ENCODE data around the gene GSN. TPM values are rescaled to one million over a fixed set of nuclear protein-coding genes. Genes with fewer than 3 reads are reported as not detected.

The GSN gene
- total RNA-seq, 1 experiment from 2014 or later: 278 TPM

GRCh38 chr9:121349009-121349408 lies 81.0 kb downstream of the GSN start:
- Histone ChIP-seq H3K27ac (ENCODE audit: low read length) (no peak overlapping the region), H3K4me3 (ENCODE audit: low read depth in 2 of 2, low read length in 2 of 2) (no peak overlapping the region), H3K27me3 (ENCODE audit: control insufficient read depth, insufficient read depth, low read length) (no peaks in the 10 kb centered on the region), H3K36me3 (ENCODE audit: control insufficient read depth, insufficient read depth, low read length) (peaks cover 17% of the 10 kb centered on the region), H3K9me3 (ENCODE audit: control insufficient read depth, insufficient read depth, low read depth, low read length) (no peaks in the 10 kb centered on the region), H3K4me1 (ENCODE audit: control insufficient read depth, insufficient read depth, low read length) (no peaks in the 10 kb centered on the region; the same call in 1 of the 2 replicates)
- POLR2A ChIA-PET: no interaction called here
- in situ Hi-C loops (cut with HindIII; ENCODE audit: low pct_unique_long_range_greater_than_20kb, low sequenced_read_pairs) (no loop called here), intact Hi-C loops (cut with micrococcal nuclease; ENCODE audit: unreplicated experiment) (no loop called here)
- ATAC-seq (no peak), DNase-seq (ENCODE audit: low read depth, low spot score) (no peak)
- BruUV-seq (replicated peaks): no TSS peak
- TF ChIP-seq REST (IDR thresholded peaks at IDR 0.05; ENCODE audit: insufficient read depth in 1 of 2, low read depth in 2 of 2, low read length in 1 of 2) (no peak), SIN3A (IDR thresholded peaks at IDR 0.05; ENCODE audit: borderline replicate concordance, insufficient read depth, low read depth, low read length) (no peak), TCF7L2 (IDR thresholded peaks at IDR 0.05; ENCODE audit: low read depth, low read length) (no peak), POLR2AphosphoS5 (IDR thresholded peaks at IDR 0.05; ENCODE audit: low read depth, low read length) (no peak)
- TF ChIP-seq, protein P1, sequence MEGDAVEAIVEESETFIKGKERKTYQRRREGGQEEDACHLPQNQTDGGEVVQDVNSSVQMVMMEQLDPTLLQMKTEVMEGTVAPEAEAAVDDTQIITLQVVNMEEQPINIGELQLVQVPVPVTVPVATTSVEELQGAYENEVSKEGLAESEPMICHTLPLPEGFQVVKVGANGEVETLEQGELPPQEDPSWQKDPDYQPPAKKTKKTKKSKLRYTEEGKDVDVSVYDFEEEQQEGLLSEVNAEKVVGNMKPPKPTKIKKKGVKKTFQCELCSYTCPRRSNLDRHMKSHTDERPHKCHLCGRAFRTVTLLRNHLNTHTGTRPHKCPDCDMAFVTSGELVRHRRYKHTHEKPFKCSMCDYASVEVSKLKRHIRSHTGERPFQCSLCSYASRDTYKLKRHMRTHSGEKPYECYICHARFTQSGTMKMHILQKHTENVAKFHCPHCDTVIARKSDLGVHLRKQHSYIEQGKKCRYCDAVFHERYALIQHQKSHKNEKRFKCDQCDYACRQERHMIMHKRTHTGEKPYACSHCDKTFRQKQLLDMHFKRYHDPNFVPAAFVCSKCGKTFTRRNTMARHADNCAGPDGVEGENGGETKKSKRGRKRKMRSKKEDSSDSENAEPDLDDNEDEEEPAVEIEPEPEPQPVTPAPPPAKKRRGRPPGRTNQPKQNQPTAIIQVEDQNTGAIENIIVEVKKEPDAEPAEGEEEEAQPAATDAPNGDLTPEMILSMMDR (IDR thresholded peaks at IDR 0.05): no peak
- CTCF ChIA-PET: no interaction called here

GRCh38 chr9:121350036-121350435 lies 82.1 kb downstream of the GSN start:
- in situ Hi-C loops (cut with HindIII; ENCODE audit: low pct_unique_long_range_greater_than_20kb, low sequenced_read_pairs) (no loop called here), intact Hi-C loops (cut with micrococcal nuclease; ENCODE audit: unreplicated experiment) (no loop called here)
- CTCF ChIA-PET: no interaction called here
- POLR2A ChIA-PET: no interaction called here
- no peak for ATAC-seq
- H3K36me3 ChIP-seq (ENCODE audit: control insufficient read depth, insufficient read depth, low read length): peaks cover 19% of the 10 kb centered on the region
- no peak overlapping the region for H3K27ac ChIP-seq (ENCODE audit: low read length)
- no peak overlapping the region for H3K4me3 ChIP-seq (ENCODE audit: low read depth in 2 of 2, low read length in 2 of 2)
- BruUV-seq (replicated peaks): no TSS peak
- H3K27me3 ChIP-seq (ENCODE audit: control insufficient read depth, insufficient read depth, low read length): no peaks in the 10 kb centered on the region
- no peaks in the 10 kb centered on the region for H3K9me3 ChIP-seq (ENCODE audit: control insufficient read depth, insufficient read depth, low read depth, low read length)
- no peak for TF ChIP-seq SIN3A (IDR thresholded peaks at IDR 0.05; ENCODE audit: borderline replicate concordance, insufficient read depth, low read depth, low read length)
- no peak for TF ChIP-seq POLR2AphosphoS5 (IDR thresholded peaks at IDR 0.05; ENCODE audit: low read depth, low read length)
- no peak for TF ChIP-seq TCF7L2 (IDR thresholded peaks at IDR 0.05; ENCODE audit: low read depth, low read length)
- no peak for TF ChIP-seq REST (IDR thresholded peaks at IDR 0.05; ENCODE audit: insufficient read depth in 1 of 2, low read depth in 2 of 2, low read length in 1 of 2)
- TF ChIP-seq, protein P1 (IDR thresholded peaks at IDR 0.05): no peak
- no peaks in the 10 kb centered on the region; the same call in 1 of the 2 replicates for H3K4me1 ChIP-seq (ENCODE audit: control insufficient read depth, insufficient read depth, low read length)
- DNase-seq (ENCODE audit: low read depth, low spot score): no peak
